Articular chondrocyte of knee joint (primary cell): ENCODE results near the gene RNF222. TPM values are rescaled to one million over a fixed set of nuclear protein-coding genes. Genes with fewer than 3 reads are reported as not detected.

Source experiments
- total RNA-seq: library from RNA; depleted of rRNA; stranded (reverse); fragments of >200 nt; gene quantifications from 2 replicates; pipeline ENCODE4 v1.2.3, GENCODE V29; 2012

The RNF222 gene
- not detected in 2 replicates for total RNA-seq

GRCh38 chr17:8397636-8398035 is at the start of gene RNF222:
RNF222 (minus strand) TSS chr17:8397827; CDS start chr17:8393461, 4,366 bp downstream.

GRCh38 chr17:8435245-8436168 is 37.9 kb upstream of the RNF222 start, which contains the start of gene NDEL1:
NDEL1 (plus strand) TSS chr17:8435884; CDS start chr17:8444272, 8,388 bp downstream.

GRCh38 chr17:8383143-8383822 is 14.3 kb downstream of the RNF222 start, which contains the start of gene RPL26:
RPL26 (minus strand) TSS chr17:8383193; CDS start chr17:8382310, 883 bp downstream.

GRCh38 chr17:8376271-8377067 is 21.2 kb downstream of the RNF222 start, which contains the start of gene KRABD2:
KRABD2 (minus strand) TSS chr17:8376704.

Other genes starting within 250 kb of the RNF222 start
- 12.3 and 16.6 TPM in 2 replicates for gene PER1, start 245.4 kb downstream of the RNF222 start, total RNA-seq
- gene VAMP2, start 234.9 kb downstream of the RNF222 start, total RNA-seq: 4.1 and 5.1 TPM in 2 replicates
- 13.5 and 31.2 TPM in 2 replicates for gene TMEM107, start 221.4 kb downstream of the RNF222 start, total RNA-seq
- gene BORCS6, start 207.6 kb downstream of the RNF222 start, total RNA-seq: 5.0 and 5.9 TPM in 2 replicates
- gene AURKB, start 187.3 kb downstream of the RNF222 start, total RNA-seq: 11.1 and 12.3 TPM in 2 replicates
- 6.4 TPM in 2 replicates for gene CTC1, start 149.8 kb downstream of the RNF222 start, total RNA-seq
- gene PFAS, start 148.5 kb downstream of the RNF222 start, total RNA-seq: 13.0 and 17.5 TPM in 2 replicates
- 8.6 and 9.0 TPM in 2 replicates for gene RANGRF, start 109.2 kb downstream of the RNF222 start, total RNA-seq
- 0.65 and 1.3 TPM in 2 replicates for gene SLC25A35, start 102.4 kb downstream of the RNF222 start, total RNA-seq
- gene ARHGEF15, start 87.6 kb downstream of the RNF222 start, total RNA-seq: 0.11 TPM in 1 of 2 replicates, not detected in the other
- not detected in 2 replicates for gene ODF4, start 58.0 kb downstream of the RNF222 start, total RNA-seq
- 3,562 and 3,712 TPM in 2 replicates for gene RPL26, start 14.6 kb downstream of the RNF222 start, total RNA-seq
- 81.7 and 90.6 TPM in 2 replicates for gene NDEL1, start 38.1 kb upstream of the RNF222 start, total RNA-seq
- gene MYH10, start 232.9 kb upstream of the RNF222 start, total RNA-seq: 53.5 and 54.2 TPM in 2 replicates